ENCODE measurements around the gene STRBP.
"Not testable (repeated sequence)": the region's sequence is repeated elsewhere in the genome, so short reads cannot be mapped to it uniquely, and the experiment has no call there.

STRBP gene

DNA sequence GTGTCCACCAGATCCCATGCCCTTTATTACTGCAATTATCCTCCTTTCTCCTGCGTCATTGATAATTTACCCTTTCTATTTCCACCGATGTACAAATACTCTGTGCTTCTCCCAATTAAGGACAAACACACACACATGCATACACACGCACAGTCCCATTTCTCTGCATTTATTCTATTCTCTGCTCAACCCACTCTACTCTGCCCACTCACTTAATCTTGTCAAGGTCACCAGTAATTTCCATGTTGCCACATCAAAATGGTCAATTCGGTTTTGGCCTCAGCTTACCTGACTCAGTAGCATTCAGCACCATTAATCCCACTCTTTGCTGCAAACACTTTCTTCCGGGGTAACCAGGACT lies 14.6 kb upstream of the STRBP start:
- no peak for DNase-seq (ENCODE audit: low read depth in 2 of 2)

DNA sequence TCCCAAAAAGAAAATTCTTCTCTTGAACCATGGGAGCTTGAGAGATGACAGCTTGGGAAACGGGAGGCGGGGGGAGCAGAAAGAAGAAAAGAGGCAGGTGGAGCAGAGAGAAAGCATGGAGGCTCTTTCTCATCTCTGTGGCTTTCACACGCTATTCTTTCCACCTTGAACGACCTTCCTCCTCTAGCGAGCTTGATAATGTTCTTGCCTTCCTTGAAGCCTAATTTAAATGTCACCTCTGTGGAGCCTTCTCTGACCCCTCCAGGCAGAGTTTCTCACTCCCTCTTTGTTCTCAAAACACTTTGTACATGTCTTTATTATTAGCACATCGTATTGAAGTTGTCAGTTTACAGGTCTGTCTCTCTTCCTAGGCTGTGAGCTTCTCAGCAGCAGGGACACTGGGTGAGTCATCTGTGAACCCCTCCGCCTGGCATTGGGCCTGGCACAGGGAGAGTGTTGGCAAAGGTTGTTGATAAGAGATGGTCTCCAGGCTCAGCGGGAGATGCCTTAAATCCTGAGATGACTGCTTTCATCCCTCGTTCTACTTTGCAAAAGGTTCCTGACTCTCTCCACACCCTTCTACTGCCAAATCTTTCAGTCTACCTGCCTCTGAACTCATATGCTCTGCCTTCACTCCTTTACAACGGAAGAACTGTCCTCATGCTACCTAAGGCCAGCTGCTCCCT lies 14.1 kb upstream of the STRBP start:
- DNase-seq (ENCODE audit: low read depth in 2 of 2): no peak

DNA sequence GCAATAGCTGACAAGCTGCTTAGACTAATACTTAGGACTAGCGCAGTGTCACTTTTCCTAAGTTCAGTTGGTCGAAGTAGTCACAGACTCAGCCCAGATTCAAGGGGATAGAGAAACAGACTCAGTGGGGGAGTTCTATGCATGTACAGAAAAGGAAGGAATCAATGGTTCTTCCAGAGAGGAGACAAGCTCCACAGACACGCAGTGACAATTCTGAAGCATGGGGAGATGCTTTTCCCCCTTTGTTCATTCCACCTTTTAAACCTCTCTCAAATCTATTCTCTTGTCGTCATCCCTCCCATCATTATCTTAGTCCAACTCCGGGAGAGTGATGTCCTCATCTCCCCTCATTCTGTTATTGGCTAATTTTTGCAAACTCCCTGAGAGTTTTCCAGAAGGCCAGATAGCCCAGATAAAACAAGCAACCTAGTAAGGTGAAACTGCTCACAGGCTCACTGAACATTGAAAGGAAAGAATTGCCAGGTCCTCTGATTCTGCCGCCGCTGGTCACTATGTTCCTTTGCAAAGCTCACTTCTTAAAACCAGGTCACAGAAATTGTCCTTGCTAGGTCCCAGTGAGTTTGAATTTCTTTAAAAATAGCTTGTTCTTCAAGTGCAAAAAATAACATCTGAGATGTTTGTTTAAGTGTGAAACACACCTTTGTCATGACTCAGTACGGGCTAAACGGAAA lies 13.4 kb upstream of the STRBP start:
- DNase-seq (ENCODE audit: low read depth in 2 of 2): no peak

DNA sequence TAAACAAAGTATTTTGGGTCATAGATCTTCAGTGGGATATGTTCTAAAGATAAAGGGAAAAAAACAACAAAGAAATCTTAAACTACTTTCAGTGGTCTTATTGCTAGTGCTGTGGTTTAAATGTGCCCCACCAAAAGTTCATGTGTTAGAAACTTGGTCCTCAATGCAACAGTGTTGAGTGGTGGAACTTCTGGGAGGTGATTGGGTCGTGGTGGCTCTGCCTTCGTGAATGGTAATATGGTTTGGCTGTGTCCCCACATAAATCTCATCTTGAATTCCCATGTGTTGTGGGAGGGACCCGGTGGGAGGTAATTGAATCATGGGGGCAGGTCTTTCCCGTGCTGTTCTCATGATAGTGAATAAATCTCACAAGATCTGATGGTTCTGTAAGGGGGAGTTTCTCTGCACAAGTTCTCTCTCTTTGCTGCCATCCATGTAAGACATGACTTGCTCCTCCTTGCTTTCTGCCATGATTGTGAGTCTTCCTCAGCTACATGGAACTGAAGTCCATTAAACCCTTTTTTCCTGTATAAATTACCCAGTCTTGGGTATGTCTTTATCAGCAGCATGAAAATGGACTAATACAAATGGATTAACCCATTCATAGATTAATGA lies 10.6 kb upstream of the STRBP start:
- not testable (repeated sequence) for DNase-seq (ENCODE audit: low read depth in 2 of 2)

DNA sequence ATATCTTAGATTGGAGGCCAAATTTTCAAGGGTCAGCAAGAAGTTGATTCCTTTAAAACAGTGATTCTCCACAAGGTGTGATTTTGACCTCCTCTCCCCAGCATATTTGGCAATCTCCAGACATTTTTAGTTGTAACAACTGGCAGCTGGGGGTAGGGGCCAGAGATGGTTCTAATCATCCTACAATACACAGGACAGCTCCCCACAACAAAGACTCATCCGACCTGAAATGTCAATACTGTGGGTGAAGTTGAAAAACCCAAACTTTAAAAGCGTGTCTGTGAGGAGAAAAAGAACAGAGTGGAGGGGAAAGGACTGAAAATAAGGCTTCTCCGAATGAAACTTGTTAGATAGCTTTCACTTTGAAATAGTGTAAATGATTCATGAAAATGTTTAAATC lies 10.0 kb upstream of the STRBP start:
- no peak for DNase-seq (ENCODE audit: low read depth in 2 of 2)

DNA sequence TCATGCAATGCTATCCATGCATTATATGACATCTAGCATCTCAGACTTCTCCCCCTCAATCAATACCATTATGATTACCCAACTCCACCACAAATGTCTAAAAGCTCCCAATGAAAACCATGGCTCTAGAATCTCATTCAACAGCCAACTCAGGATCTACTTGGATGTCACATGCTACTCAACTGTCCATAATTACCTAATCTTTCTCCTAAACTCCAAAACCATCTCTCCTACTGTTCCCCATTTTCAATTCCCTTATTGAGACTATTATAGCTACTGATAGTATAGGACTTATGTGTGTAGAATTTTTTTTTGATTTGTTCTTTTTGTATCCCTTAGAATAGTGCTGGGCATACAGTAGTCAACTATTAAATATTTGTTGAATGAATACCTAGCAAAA lies 8.2 kb upstream of the STRBP start:
- DNase-seq (ENCODE audit: low read depth in 2 of 2): no peak

DNA sequence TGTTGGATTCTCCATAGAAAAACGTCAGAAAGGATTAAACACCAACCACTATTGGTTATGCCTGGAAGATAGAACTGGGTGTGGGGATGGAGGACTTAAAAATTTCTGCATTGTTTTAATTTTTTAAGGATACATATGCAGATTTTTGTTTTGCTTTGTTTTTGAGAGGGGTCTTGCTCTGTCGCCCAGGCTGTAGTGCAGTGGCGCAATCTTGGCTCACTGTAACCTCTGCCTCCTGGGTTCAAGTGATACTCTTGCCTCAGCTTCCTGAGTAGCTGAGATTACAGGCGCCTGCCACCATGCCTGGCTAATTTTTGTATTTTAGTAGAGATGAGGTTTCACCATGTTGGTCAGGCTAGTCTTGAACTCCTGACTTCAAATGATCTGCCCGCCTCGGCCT lies 2.7 kb upstream of the STRBP start:
- not testable (repeated sequence) for DNase-seq (ENCODE audit: low read depth in 2 of 2)

DNA sequence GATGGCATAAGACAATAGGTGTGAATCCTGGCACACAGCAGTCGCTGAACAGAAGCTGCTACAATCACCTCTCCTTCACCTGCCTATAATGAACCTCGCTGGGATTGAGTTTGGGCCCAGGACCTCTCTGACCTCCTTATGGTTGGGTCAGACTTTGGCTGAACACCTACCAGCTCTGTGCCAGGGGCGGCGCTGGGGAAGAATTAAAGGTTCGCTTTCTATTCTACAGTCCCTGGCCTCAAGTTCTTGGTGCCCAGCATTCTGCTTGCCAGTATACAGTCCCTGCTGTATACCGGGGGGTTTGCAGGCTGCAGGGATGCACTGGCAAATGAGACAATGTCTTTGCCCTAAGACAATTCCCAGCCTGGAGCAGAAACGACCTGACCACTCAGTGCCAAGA lies 895 bp upstream of the STRBP start:
- DNase-seq (ENCODE audit: low read depth in 2 of 2): no peak

DNA sequence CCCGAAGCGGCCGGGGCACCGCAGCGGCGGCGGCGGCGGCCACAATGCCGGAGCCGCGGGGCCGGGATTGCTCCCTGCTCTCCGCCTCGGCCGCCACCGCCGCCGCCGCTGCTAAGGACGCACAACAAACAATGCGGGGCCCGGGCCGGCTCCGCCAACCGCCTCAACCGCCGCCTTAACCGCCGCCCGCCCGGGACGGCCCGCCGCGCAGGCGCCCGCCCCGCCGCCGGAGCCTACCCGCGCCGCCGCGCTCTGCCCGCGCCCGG lies 254 bp downstream of the STRBP start:
- no peak for DNase-seq (ENCODE audit: low read depth in 2 of 2)

DNA sequence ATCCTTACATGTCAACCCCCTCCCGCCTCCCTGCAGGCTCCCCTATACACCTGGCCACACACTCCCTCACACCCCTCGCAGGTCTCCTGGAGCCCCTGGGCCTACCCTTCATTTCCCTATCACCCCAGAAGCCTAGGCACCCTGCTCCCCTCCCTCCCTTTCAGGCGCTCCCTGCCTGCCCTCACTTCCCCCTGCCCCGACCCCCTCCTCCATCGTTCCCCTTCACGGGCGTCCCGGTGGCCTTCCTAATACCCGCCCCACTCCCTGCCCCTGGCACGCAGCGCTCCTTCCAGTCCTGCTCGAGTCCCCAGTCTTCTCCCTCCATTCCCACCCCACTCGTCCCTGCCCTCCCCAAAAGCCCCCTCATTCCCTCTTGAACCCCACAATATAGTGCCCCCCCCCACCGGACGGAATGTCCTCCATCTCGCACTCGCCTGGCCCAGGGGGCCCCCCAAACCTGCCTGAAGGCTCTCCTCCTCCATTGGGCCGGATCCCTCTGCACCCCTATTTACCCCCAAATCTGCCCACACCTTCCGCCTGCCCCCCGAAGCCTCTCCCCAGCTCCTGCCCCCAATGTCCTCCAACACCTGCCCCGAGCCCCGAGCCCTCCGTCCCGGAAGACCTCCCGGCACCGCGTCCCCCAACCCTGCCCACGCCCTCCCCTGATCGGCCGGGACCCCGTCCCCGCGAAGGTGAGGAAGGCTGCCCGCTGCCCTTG lies 746 bp downstream of the STRBP start:
- no peak for DNase-seq (ENCODE audit: low read depth in 2 of 2)

DNA sequence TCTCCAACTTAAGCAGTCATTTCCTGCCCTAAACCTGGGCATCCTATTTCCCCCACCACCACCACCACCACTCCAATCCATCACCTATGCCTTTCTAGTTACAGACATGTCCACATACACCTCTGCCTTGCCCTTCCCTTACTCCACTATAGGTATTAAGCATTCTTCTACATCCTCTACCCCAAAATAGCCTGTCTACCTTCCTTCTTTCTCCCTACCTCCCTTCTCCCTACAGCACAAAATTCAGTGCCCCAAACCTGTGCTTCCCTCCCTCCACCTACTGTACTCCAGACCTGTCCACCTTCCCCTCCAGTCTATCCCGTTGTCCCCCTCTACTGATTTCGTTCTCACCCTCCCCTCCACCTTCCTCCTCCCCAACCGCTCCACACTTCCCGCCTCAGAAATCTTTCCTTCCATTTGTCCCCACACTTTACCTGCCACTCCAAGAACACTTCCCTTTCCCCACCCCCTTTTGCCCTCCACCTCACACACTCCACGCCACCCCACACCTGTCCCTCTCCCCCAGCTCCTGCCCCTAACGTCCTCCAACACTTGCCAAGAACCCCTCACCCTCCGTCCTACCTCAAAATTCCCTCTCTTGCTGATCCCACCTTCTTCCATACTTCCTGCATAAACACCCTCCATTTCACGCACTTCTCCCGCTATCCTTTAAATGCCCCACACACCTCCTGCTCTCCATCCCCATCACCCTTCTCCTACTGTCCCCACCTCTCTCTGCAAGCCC lies 1.6 kb downstream of the STRBP start:
- no peak for DNase-seq (ENCODE audit: low read depth in 2 of 2)

DNA sequence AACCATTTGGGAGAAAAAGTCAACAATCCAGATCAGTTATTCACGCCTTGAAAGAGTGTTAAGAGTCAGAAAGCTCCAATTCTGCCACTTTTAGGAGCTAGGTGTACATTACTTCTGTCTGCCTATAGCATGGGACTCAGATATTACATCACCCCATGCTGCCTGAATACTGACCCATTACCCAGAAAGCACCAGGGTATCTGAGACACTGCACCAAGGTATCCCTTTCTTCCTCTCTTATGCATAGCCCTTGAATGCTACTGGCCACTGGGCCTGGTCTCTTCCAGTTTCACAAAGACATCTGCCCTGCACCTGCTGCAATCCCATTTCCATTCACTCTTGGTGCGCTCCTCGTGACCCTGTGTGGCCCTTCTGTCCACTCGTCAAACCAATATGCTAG lies 2.6 kb downstream of the STRBP start:
- no peak for DNase-seq (ENCODE audit: low read depth in 2 of 2)

DNA sequence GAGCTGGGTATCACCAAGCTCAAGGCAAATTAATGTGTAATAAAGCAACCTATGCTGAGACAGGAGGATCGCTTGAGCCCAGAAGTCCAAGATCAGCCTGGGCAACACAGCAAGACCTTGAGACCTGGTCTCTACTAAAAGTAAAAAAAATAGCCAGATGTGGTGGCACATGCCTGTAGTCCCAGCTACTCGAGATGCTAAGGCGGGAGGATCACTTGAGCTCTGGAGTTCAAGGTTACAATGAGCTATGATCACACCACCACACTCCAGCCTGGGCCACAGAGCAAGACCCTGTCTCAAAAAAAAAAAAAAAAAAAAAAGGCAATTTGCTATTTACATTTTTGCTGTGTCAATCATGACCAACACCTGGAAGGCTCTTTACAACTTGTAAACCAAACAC lies 5.2 kb downstream of the STRBP start:
- no peak for DNase-seq (ENCODE audit: low read depth in 2 of 2)

DNA sequence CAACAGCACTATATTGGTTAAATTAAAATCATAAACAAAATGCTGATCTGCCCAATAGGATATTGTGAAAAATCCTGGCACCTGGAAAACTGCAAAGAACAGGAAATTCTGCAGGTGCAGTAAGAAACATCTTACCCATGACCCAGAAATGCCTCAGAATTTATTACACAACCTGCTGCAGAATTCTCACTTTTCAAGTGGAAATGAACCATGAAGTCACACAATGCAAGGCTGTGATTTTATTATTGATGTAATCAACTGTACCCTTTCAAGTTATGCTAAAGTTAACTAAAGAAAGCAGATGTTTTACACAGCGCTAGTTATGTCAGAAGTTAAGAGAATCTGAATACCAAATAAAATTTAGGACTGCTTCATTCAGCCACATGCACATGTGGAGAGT lies 6.0 kb downstream of the STRBP start:
- DNase-seq (ENCODE audit: low read depth in 2 of 2): no peak

DNA sequence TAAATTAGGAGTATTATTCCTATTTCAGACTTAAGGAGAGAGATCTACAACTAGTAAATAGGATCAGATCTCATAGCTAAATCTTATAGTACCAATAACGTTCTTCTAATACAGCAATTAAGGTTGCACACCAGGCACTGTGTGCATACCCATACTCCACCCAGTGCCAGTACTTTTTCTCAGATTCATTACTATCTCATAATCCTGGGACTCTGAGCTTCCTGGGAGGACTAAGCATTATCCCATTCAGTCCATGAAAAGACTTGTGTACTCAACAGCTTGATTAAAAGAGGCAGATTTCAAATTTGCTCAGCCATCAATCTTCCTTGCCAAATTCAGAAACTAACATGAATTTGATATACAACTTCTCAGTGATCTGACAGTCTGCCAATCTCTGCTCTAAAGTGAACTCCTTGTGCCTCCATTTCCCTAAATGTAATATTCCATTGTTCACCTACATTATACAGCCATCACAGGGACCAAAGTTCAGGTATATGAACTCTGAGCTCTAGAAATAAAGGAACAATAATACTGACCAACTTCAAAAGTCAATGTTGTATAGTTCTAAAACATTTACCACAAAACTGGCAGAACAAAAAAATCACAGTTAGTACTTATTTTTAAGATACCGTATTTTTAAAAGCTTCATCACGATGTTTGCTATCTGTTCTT lies 7.2 kb downstream of the STRBP start:
- no peak for DNase-seq (ENCODE audit: low read depth in 2 of 2)

DNA sequence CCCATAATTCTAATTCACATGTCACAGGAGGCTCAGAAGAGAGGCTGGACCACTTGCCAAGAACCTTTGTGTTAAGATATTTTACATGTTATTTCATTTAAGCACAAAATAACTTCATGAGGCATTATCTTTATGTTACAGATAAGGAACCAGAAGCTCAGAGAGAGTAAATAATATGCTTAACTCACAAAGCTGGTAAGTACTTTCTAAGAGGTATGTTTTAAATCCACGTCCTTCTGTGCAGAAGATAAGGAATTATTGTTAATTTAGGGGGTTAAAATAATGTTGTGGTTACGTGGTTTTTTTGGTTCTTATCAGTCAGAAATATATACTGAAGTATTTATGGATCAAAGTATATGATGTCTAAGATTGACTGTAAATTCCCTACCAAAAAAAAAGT lies 8.0 kb downstream of the STRBP start:
- DNase-seq (ENCODE audit: low read depth in 2 of 2): no peak

DNA sequence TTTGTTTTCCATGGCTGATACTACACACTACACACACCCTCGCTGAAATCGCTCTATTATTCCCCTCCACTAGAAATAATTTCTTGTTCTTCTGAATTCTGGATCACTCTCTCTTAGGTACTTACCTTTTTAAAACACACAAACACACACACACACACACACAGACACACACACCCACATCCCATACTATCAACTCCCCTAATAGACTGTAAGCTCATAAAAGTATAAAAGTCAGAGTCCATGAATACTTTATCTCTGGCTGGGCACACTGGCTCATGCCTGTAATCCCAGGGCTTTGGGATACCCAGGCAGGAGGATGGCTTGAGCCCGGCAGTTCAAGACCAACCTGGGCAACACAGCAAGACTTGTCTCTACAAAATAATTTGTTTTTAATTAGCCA lies 11.1 kb downstream of the STRBP start:
- no peak for DNase-seq (ENCODE audit: low read depth in 2 of 2)

DNA sequence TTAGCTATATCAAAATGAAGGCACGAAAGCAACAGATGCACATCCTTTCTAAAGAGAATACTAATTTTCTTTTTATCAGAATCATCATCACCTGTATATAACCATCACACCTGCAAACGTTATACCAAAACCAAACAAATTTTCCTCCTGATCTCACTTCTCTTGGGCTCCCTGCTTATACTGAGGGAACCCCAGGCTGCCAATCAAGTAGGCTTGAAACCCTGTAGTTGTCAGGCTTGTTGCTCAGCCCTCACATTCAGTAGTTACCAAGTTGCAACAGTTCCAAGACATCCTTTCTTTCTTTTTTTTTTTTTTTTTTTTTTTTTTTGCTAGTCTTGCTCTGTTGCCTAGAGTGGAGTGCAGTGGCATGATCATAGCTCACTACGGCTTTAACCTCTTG lies 12.7 kb downstream of the STRBP start:
- no peak for DNase-seq (ENCODE audit: low read depth in 2 of 2)

DNA sequence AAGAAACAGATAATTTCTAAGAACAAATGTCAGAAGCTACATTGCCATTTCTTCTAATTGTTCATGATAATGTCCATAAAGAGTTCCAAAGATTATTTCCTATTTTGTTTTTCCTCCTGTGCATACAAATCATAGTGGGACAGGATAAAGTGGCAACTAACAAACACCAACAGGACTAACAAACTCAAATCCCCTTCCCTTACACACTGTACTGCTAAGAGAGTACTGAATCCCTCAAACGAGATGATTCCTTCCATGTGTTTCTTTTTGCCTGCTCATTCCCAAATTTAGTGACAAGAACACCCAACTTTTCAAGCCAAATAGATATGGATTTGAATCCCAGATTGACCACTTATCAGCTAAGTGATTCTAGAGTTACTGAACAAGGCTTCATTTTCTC lies 15.2 kb downstream of the STRBP start:
- DNase-seq (ENCODE audit: low read depth in 2 of 2): no peak

DNA sequence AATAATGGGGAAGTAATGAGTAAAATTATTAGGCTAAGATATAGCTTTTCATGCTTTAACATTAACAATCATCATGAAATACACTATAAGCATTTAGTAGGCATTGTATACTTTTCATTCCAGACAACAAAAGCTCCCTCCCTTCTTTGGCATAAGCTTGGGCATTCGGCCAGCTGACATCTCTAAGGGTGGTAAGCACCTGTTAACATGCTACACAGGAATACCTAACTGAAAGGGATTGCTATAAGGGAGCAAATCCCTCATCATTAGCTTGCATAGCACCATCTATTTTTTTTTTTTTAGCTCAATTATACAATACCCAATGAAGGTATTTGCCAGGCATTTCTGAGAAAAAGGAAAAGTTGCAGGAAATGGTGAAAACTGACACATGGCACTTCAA lies 16.6 kb downstream of the STRBP start:
- no peak for DNase-seq (ENCODE audit: low read depth in 2 of 2)

DNA sequence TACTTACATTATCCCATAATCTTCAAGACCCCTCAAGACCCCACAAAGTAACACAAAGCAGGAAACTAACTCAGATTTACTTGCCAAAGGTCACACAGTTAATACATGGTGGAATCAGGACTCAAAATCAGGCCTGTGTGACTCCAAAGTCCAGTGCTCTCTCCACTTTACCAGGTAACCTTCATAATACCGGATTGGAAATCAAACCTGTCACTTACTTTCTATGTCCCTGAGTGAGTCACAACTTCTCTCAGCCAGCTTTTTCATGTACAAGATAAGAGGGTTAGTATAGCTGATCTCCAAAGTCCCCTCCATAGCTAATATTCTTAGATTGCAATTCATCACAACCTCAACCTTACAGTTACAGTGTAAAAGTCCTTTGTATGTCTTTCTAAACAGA lies 17.1 kb downstream of the STRBP start:
- DNase-seq (ENCODE audit: low read depth in 2 of 2): no peak

DNA sequence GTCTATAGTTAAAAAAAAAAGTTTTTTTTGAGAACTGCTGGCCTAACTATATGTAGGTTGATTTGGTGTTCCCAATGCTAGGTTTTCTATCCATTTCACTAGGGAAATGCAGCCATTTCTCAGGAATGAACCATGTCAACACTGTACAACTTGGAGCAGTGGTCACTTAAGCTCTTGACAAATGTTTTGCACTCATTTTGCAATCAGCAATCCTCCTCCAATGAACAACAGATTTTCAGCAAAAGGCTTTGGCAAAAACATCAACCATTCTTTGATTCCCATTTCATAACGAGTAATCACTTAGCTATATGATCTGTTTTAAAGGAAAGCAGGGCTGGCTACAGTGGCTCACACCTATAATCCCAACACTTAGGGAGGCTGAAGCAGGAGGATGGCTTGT lies 17.9 kb downstream of the STRBP start:
- DNase-seq (ENCODE audit: low read depth in 2 of 2): no peak
